Heart left ventricle (tissue), 16 donors: ENCODE measurements around the gene DLGAP5. TPM values are rescaled to one million over a fixed set of nuclear protein-coding genes. Genes with fewer than 3 reads are reported as not detected.

Experiments
- ATAC-seq, 4 donors: fragments of 200-7000 bp; cut with Tn5 transposase; one replicate each; pipeline ENCODE4 v1.9.1; 2020 to 2022; ENCODE audit warnings: moderate library complexity in 4 of 4, mild to moderate bottlenecking in 3 of 4, moderate number of reproducible peaks in 1 of 4
- DNase-seq, 5 donors: peaks; one replicate each; pipeline ENCODE4 v3.0.0-alpha.2; 2020
- H3K27ac ChIP-seq, 12 donors: fragments of 200-600 bp; sonication (generic) in 4 of 12; one replicate each; pipeline versions ENCODE4 v1.5.0 to v1.8.0; 2016 to 2022; ENCODE audit warnings: mild to moderate bottlenecking in 2 of 12
- H3K27me3 ChIP-seq, 9 donors: fragments of 200-600 bp; sonication (generic) in 2 of 9; one replicate each; pipeline versions ENCODE4 v1.5.1 to v1.8.0; 2016 to 2022; ENCODE audit warnings: mild to moderate bottlenecking in 3 of 9
- H3K36me3 ChIP-seq, 9 donors: fragments of 200-600 bp; sonication (generic) in 2 of 9; one replicate each; pipeline versions ENCODE4 v1.5.0 to v1.8.0; 2018 to 2022; ENCODE audit warnings: mild to moderate bottlenecking in 2 of 9
- H3K4me1 ChIP-seq, 12 donors: fragments of 200-600 bp; sonication (generic) in 4 of 12; one replicate each; pipeline versions ENCODE4 v1.5.0 to v1.8.0; 2016 to 2022; ENCODE audit warnings: mild to moderate bottlenecking in 3 of 12
- H3K4me3 ChIP-seq, 12 donors: fragments of 200-600 bp; sonication (generic) in 4 of 12; one replicate each; pipeline versions ENCODE4 v1.5.0 to v1.8.0; 2017 to 2022; ENCODE audit warnings: mild to moderate bottlenecking in 9 of 12, moderate library complexity in 4 of 12
- H3K9me3 ChIP-seq, 12 donors: fragments of 200-600 bp; sonication (generic) in 4 of 12; one replicate each; pipeline versions ENCODE4 v1.5.0 to v1.8.0; 2016 to 2022; ENCODE audit warnings: mild to moderate bottlenecking in 1 of 12
- CTCF ChIP-seq, 12 donors: fragments of 200-600 bp; sonication (generic) in 4 of 12; IDR thresholded peaks; one replicate each; pipeline versions ENCODE4 v1.5.0 to v1.8.0; 2018 to 2022; ENCODE audit warnings: antibody characterized with exemption in 12 of 12, mild to moderate bottlenecking in 5 of 12
- POLR2A ChIP-seq, 2 donors: fragments of 450-650 bp; IDR thresholded peaks; one replicate each; pipeline ENCODE4 v1.6.1; 2017; ENCODE audit warnings: antibody characterized with exemption in 2 of 2, mild to moderate bottlenecking in 2 of 2, moderate library complexity in 2 of 2
- WGBS, 4 donors: extraction: QIAGEN DNeasy Blood & Tissue Kit in 2 of 4; methylation state at CpG; one replicate each; pipeline versions ENCODE4 v1.1.5 to v1.1.7; 2013 to 2018; 5-methylcytosine and 5-hydroxymethylcytosine counted together
- intact Hi-C, 10 donors: fragments of 100-400 bp; cut with DNase I; formaldehyde crosslinking; loops; one replicate each; pipeline versions ENCODE4 v1.11.1 to v1.14.2; 2022
- polyA plus RNA-seq, 2 donors: library from polyadenylated mRNA; stranded (reverse); fragments of 200-250 nt; gene quantifications; one replicate each; pipeline ENCODE4 v1.2.3, GENCODE V29; 2013
- total RNA-seq, 9 donors: library from RNA; depleted of rRNA in 2 of 9; stranded (reverse); fragments of >200 nt in 2 of 9; fragmentation: NEBNext Ultra II Directional in 3 of 9; extraction: Animal tissue kit (Norgen Biotek cat#: 25700) in 3 of 9; gene quantifications; one replicate each; pipeline versions ENCODE4 v1.1.0 to v1.2.4, GENCODE V29; 2016 to 2023
- donor health status: ischemic (EF 13 %, LVEDD 7.1; RV severe dilation, severe dysfunction).
- donor health status: healthy with polysubstance abuse.
- donor health status: DM: no; HTN: yes; CAD: no.
- donor health status: DM: no; HTN: no; CAD: no.
- donor health status: ischemic (EF 25% LVEDD 6.9; RV normal size, moderate dysfunction).
- donor health status: ischemic (EF 25% LVEDD 5.7; RV mildly dilated, moderate dysfunction).
- donor health status: healthy.
- donor health status: DM: yes; HTN: yes; CAD: no.
- donor health status: ischemic (EF 35%, LVEDD 5.7; RV mildly dilated, moderate dysfunction).
- donor health status: nonischemic (EF 11% LVEDD 7.7; RV severe dilation, severe dysfunction).
- donor health status: DM: yes; HTN: yes; CAD: no.
- donor health status: PGD.
- donor health status: ischemic (EF 29% LVEDD 5.4; RV normal size, mild dysfunction).
- donor health status: nonischemic (EF 23%, LVEDD 6.1; RV moderate dilation, normal function).

The DLGAP5 gene
- total and polyA plus RNA-seq, 11 donors: 0.12 to 11.1 (median 0.42) TPM; not detected in 3

- no peaks in the 10 kb centered on the region for H3K27me3 ChIP-seq
- H3K36me3 ChIP-seq: no peaks in the 10 kb centered on the region
- 93 to 99% (median 96%) methylated on average over 3 to 5 of the region's 5 CpGs for WGBS, 4 donors
- H3K4me1 ChIP-seq: peaks cover 0 to 13% (median 5%) of the 10 kb centered on the region in 12 donors
- no peak for ATAC-seq
- no peaks in the 10 kb centered on the region for H3K9me3 ChIP-seq
- no peak for DNase-seq
- H3K27ac ChIP-seq: no peak overlapping the region
- no peak overlapping the region for H3K4me3 ChIP-seq
- TF ChIP-seq POLR2A (IDR thresholded peaks at IDR 0.05) (no peak), CTCF (IDR thresholded peaks at IDR 0.05) (no peak)
- intact Hi-C loops: no loop called here
These were observed 3.4 kb upstream of the DLGAP5 start for GRCh38 chr14:55194656-55195355.

GRCh38 chr14:55192054-55192621, 753 bp upstream of the DLGAP5 start:
- Histone ChIP-seq H3K9me3 (no peaks in the 10 kb centered on the region), H3K36me3 (no peaks in the 10 kb centered on the region), H3K4me1 (peaks cover 0 to 13% (median 5%) of the 10 kb centered on the region in 12 donors), H3K27me3 (no peaks in the 10 kb centered on the region), H3K4me3 (peak overlapping the region; percentile 24 to 76 (median 64)), H3K27ac (peak overlapping the region in 8 of 12 donors; percentile 7 to 73 (median 57))
- intact Hi-C loops: no loop called here
- TF ChIP-seq POLR2A (IDR thresholded peaks at IDR 0.05) (no peak), CTCF (IDR thresholded peaks at IDR 0.05) (no peak)
- DNase-seq (no peak), ATAC-seq (no peak)
- 59 to 67% (median 64%) methylated on average over 11 of the region's 11 CpGs for WGBS, 4 donors

- ATAC-seq (no peak), DNase-seq (no peak)
- Histone ChIP-seq H3K4me3 (peak overlapping the region in 11 of 12 donors; percentile 5 to 76 (median 65)), H3K36me3 (no peaks in the 10 kb centered on the region), H3K9me3 (no peaks in the 10 kb centered on the region), H3K27ac (no peak overlapping the region), H3K4me1 (peaks cover 0 to 13% (median 5%) of the 10 kb centered on the region in 12 donors), H3K27me3 (no peaks in the 10 kb centered on the region)
- intact Hi-C loops: no loop called here
- 4 to 7% (median 6%) methylated on average over 8 of the region's 8 CpGs for WGBS, 4 donors
- no peak for TF ChIP-seq CTCF (IDR thresholded peaks at IDR 0.05)
- TF ChIP-seq POLR2A (IDR thresholded peaks at IDR 0.05): no peak
These were observed 531 bp downstream of the DLGAP5 start for GRCh38 chr14:55190906-55191202.

DNA sequence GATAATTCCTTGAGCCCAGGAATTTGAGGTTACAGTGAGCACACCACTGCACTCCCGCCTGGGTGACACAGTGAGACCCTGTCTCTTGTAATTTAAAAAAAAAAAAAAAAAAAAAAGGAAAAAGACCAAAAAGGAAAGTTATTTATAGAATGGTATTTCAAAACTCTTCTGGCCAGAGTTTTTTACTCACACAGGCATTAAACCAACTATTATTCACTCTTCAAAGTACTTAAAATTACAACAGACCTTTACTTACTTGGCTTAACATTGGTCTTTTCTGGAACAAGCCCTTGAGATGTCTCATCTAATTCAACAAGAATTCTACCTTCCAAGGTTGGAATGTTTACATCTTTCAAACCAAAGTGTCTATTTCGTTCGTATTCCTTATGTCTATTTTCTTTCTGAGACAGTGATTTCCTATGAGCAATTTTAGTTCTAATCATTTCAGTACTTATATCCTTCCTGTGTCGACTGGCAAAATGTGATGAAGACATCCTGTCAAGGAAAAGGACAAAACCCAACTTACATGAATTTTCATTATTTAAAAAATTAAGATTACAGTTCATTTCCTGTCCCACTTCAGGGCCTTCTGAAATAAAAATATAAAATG, 2.6 kb downstream of the DLGAP5 start:
- TF ChIP-seq POLR2A (IDR thresholded peaks at IDR 0.05) (no peak), CTCF (IDR thresholded peaks at IDR 0.05) (no peak)
- Histone ChIP-seq H3K36me3 (no peaks in the 10 kb centered on the region), H3K4me3 (no peak overlapping the region), H3K4me1 (peaks cover 0 to 13% (median 5%) of the 10 kb centered on the region in 12 donors), H3K27ac (no peak overlapping the region), H3K27me3 (no peaks in the 10 kb centered on the region), H3K9me3 (no peaks in the 10 kb centered on the region)
- intact Hi-C loops: no loop called here
- WGBS, 4 donors: 60 to 69% (median 64%) methylated on average over 4 of the region's 4 CpGs
- DNase-seq (no peak), ATAC-seq (no peak)
